Activated CD4-positive, alpha-beta T cell treated with anti-CD3 and anti-CD28 coated beads, Interleukin-2, amount 10 ng/mL, durations not matched to agents 7 days and 5 days (primary cell): ENCODE results near the gene ACOXL. TPM values are rescaled to one million over a fixed set of nuclear protein-coding genes. Genes with fewer than 3 reads are reported as not detected.

Experiments used
- CTCF ChIA-PET: fragments of 350-600 bp; sonication (Branson Sonifier 250); formaldehyde crosslinking; loops from one replicate; lab custom pipeline; 2021; ENCODE audit warnings: antibody characterized with exemption; lab: Charles Lee
- POLR2A ChIA-PET: fragments of 350-600 bp; sonication (Branson Sonifier 250); formaldehyde crosslinking; loops from one replicate; lab custom pipeline; 2021; ENCODE audit warnings: antibody characterized with exemption; lab: Charles Lee
- DNase-seq: peaks from one replicate; pipeline ENCODE4 v3.0.0-alpha.2; 2020
- H3K27ac Mint-ChIP-seq: one replicate; pipeline ENCODE4 v1.8.0; 2021; ENCODE audit warnings: mild to moderate bottlenecking, moderate library complexity, mixed read lengths
- H3K27me3 Mint-ChIP-seq: one replicate; pipeline ENCODE4 v1.8.0; 2021; ENCODE audit warnings: mixed read lengths
- H3K36me3 Mint-ChIP-seq: one replicate; pipeline ENCODE4 v1.8.0; 2021; ENCODE audit warnings: low read depth, mixed read lengths
- H3K4me1 Mint-ChIP-seq: one replicate; pipeline ENCODE4 v1.8.0; 2021; ENCODE audit warnings: mixed read lengths
- H3K4me3 Mint-ChIP-seq: one replicate; pipeline ENCODE4 v1.8.0; 2021; ENCODE audit warnings: mild to moderate bottlenecking, moderate library complexity, mixed read lengths
- H3K9me3 Mint-ChIP-seq: one replicate; pipeline ENCODE4 v1.8.0; 2021; ENCODE audit warnings: mixed read lengths
- total RNA-seq, 2 experiments: library from RNA; stranded (reverse); gene quantifications; one replicate each; pipeline ENCODE4 v1.2.3, GENCODE V29; 2021

The ACOXL gene
- total RNA-seq, 2 experiments from 2014 or later = 0.15 TPM; not detected in 1

- POLR2A ChIA-PET = no interaction called here
- Mint-ChIP-seq H3K9me3 (no peaks in the 10 kb centered on the region), H3K4me1 (no peaks in the 10 kb centered on the region), H3K27ac (no peak overlapping the region), H3K27me3 (peaks cover 36% of the 10 kb centered on the region), H3K36me3 (no peaks in the 10 kb centered on the region), H3K4me3 (no peak overlapping the region)
- CTCF ChIA-PET = interaction anchor here (1.6 kb wide), 1 partner anchor 10 kb away, joined by 3 read pairs; no protein-coding TSS in a partner anchor
- no peak for DNase-seq
Measured at GRCh38 chr2:110791435-110791834, 59.1 kb downstream of the ACOXL start.

DNA sequence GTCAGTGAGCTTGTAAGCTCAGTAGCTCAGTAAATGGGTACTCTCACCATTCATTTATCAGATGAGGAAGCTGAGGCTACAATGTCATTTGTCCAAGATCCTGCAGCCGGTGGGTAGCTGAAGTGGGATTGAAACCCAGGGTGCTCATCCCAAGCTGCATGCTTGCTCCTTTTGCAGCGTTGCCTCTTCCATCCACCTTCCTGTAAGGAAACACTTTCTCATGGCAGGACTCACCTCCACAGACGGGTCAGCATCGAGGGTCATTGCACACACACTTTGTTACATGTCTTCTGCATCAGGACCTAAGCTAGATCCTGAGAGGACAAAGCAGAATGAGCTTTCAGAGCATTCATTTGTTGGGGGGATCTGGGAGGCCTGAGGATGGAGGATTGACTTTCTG lies 60.7 kb downstream of the ACOXL start:
- DNase-seq = no peak
- Mint-ChIP-seq H3K4me1 (no peaks in the 10 kb centered on the region), H3K27ac (no peak overlapping the region), H3K9me3 (no peaks in the 10 kb centered on the region), H3K4me3 (no peak overlapping the region), H3K27me3 (peaks cover 40% of the 10 kb centered on the region), H3K36me3 (no peaks in the 10 kb centered on the region)
- ChIA-PET POLR2A (no interaction called here), CTCF (interaction anchor here (0.8 kb wide), 1 partner anchor 1137 kb away, joined by 6 read pairs; no protein-coding TSS in a partner anchor)

DNA sequence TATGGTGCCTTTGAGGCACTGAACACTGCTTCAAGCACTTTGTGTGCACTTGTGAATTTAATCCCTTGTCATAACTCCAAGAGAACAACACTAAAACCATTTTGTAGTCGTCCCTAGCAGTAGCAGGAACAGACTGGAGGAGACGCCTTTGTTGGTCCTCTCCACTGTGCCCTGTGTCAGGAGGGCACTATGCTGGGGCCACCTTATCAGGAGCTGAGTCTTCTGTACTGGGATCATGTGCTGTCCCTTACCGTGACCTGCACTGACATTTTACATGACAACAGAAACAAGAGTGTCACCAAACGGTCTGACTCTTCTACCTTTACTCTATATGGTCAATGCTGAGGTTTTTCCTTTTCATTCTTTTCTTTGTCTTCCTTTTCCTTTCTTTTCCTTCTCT lies 62.0 kb downstream of the ACOXL start:
- Mint-ChIP-seq H3K4me3 (no peak overlapping the region), H3K36me3 (no peaks in the 10 kb centered on the region), H3K27ac (no peak overlapping the region), H3K4me1 (no peaks in the 10 kb centered on the region), H3K9me3 (no peaks in the 10 kb centered on the region), H3K27me3 (peaks cover 48% of the 10 kb centered on the region)
- no peak for DNase-seq
- ChIA-PET POLR2A (no interaction called here), CTCF (interaction anchor here (1.1 kb wide), 1 partner anchor 18 kb away, joined by 3 read pairs; no protein-coding TSS in a partner anchor)

GRCh38 chr2:110794951-110795350 lies 62.6 kb downstream of the ACOXL start:
- CTCF ChIA-PET = no interaction called here
- H3K36me3 Mint-ChIP-seq = no peaks in the 10 kb centered on the region
- no peak overlapping the region for H3K4me3 Mint-ChIP-seq
- no peak overlapping the region for H3K27ac Mint-ChIP-seq
- H3K9me3 Mint-ChIP-seq = no peaks in the 10 kb centered on the region
- POLR2A ChIA-PET = no interaction called here
- no peaks in the 10 kb centered on the region for H3K4me1 Mint-ChIP-seq
- DNase-seq = no peak
- peaks cover 48% of the 10 kb centered on the region for H3K27me3 Mint-ChIP-seq

DNA sequence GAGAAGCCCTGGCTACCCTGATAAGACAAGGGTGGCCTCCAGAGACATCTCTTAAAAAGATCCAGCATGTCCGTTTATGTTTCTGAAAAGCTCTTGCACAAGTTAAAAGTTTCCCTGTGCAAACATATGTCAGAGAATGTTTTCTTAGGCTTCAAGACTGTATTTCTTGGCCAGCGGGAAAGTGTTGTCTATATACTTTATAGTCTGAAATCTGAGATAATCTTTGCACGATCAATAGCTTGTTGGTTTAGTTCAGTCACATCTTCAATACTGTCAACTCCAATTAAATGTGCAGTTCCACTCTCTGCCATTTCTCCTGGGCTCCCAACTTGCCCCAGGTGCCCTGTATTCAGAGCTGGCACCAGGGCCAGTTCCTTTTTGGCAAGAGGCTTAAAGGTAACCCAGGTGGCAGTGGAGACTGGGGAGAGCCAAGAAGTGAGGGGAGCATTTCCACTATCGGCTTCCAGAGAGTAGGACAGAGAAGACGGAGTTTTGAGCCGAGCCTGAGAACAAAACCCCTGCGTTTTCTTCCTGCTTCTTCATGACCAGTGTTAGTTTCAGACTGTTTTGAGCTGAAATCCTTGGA lies 64.4 kb downstream of the ACOXL start:
- H3K9me3 Mint-ChIP-seq = no peaks in the 10 kb centered on the region
- no peak overlapping the region for H3K27ac Mint-ChIP-seq
- no peaks in the 10 kb centered on the region for H3K36me3 Mint-ChIP-seq
- H3K27me3 Mint-ChIP-seq = peaks cover 44% of the 10 kb centered on the region
- DNase-seq = no peak
- no peaks in the 10 kb centered on the region for H3K4me1 Mint-ChIP-seq
- ChIA-PET POLR2A (no interaction called here), CTCF (no interaction called here)
- no peak overlapping the region for H3K4me3 Mint-ChIP-seq

- Mint-ChIP-seq H3K27ac (no peak overlapping the region), H3K4me3 (no peak overlapping the region), H3K4me1 (no peaks in the 10 kb centered on the region), H3K9me3 (peaks cover 1% of the 10 kb centered on the region), H3K36me3 (no peaks in the 10 kb centered on the region), H3K27me3 (peaks cover 56% of the 10 kb centered on the region)
- CTCF ChIA-PET = no interaction called here
- POLR2A ChIA-PET = no interaction called here
- no peak for DNase-seq
Measured at GRCh38 chr2:110799376-110799775, 67.0 kb downstream of the ACOXL start.

GRCh38 chr2:110800611-110801402 lies 68.4 kb downstream of the ACOXL start:
- Mint-ChIP-seq H3K27me3 (peaks cover 52% of the 10 kb centered on the region), H3K4me3 (no peak overlapping the region), H3K36me3 (no peaks in the 10 kb centered on the region), H3K9me3 (peaks cover 3% of the 10 kb centered on the region), H3K27ac (no peak overlapping the region), H3K4me1 (peaks cover 4% of the 10 kb centered on the region)
- CTCF ChIA-PET = interaction anchor here (0.6 to 1.2 kb wide), 2 partner anchors 9 to 12 kb away, joined by 3 read pairs; no protein-coding TSS in a partner anchor
- DNase-seq = no peak
- POLR2A ChIA-PET = no interaction called here

- H3K27ac Mint-ChIP-seq = no peak overlapping the region
- H3K36me3 Mint-ChIP-seq = no peaks in the 10 kb centered on the region
- POLR2A ChIA-PET = no interaction called here
- H3K27me3 Mint-ChIP-seq = peaks cover 42% of the 10 kb centered on the region
- CTCF ChIA-PET = no interaction called here
- H3K4me3 Mint-ChIP-seq = no peak overlapping the region
- no peak for DNase-seq
- H3K9me3 Mint-ChIP-seq = peaks cover 3% of the 10 kb centered on the region
- peaks cover 4% of the 10 kb centered on the region for H3K4me1 Mint-ChIP-seq
Measured at GRCh38 chr2:110802208-110802932, 70.0 kb downstream of the ACOXL start.

DNA sequence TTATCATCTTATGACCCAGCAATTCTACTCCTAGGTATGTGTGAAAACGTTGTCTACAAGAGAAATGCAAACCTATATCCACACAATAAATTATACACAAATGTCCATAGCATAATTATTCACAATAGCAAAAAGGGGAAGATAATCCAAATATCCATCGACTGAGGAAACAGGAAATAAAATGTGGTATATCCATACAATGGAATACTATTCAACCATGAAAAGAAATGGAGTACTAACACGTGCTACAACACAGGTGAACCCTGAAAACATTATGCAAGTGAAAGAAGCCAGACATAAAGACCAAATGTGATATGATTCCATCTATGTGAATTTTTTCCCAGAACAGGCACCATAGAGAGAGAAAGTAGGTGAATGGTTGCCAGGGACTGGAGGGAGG lies 72.1 kb downstream of the ACOXL start:
- H3K36me3 Mint-ChIP-seq = no peaks in the 10 kb centered on the region
- H3K27me3 Mint-ChIP-seq = peaks cover 34% of the 10 kb centered on the region
- POLR2A ChIA-PET = no interaction called here
- CTCF ChIA-PET = no interaction called here
- no peak for DNase-seq
- no peak overlapping the region for H3K4me3 Mint-ChIP-seq
- H3K4me1 Mint-ChIP-seq = peaks cover 4% of the 10 kb centered on the region
- no peak overlapping the region for H3K27ac Mint-ChIP-seq
- peaks cover 3% of the 10 kb centered on the region for H3K9me3 Mint-ChIP-seq

- peak; percentile 29 for DNase-seq
Measured at GRCh38 chr2:110804915-110805314, 72.5 kb downstream of the ACOXL start.

DNA sequence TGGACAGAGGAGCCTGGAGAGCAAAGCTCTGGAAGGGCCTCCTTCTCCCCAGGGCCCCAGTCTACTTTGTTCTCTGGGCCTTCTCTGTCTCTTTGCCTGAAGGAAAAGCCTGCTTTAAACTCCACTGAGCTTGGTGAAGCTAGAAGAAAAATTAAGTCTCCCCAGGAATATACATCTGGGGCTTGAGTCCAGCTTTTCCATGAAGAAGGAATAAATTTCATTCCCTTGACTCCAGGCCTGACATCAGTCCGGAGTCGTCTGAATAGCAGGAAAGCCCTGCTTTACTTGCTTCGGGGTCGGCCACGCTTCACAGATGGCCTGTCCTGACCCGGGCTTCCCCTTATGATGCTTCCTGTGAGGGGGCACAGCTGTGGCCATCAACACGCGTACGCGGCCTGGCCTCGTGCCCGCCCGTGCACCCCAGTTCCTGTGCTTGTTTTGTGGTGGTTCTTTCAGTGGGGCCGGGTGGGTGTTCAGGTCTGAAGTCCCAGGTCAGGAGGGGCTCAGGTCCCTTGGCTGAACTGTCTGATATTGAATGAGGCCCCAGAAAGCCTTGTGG lies 73.6 kb downstream of the ACOXL start:
- Mint-ChIP-seq H3K4me3 (no peak overlapping the region), H3K27ac (no peak overlapping the region), H3K27me3 (peaks cover 34% of the 10 kb centered on the region), H3K9me3 (peaks cover 3% of the 10 kb centered on the region), H3K36me3 (no peaks in the 10 kb centered on the region), H3K4me1 (peaks cover 4% of the 10 kb centered on the region)
- ChIA-PET POLR2A (no interaction called here), CTCF (no interaction called here)
- DNase-seq = no peak

More at GRCh38 chr2:110804915-110805314, 72.5 kb downstream of the ACOXL start:
- Mint-ChIP-seq H3K9me3 (peaks cover 3% of the 10 kb centered on the region), H3K27me3 (peaks cover 34% of the 10 kb centered on the region), H3K36me3 (no peaks in the 10 kb centered on the region), H3K27ac (no peak overlapping the region), H3K4me1 (peaks cover 4% of the 10 kb centered on the region), H3K4me3 (no peak overlapping the region)
- CTCF ChIA-PET = no interaction called here
- POLR2A ChIA-PET = no interaction called here

- Mint-ChIP-seq H3K36me3 (no peaks in the 10 kb centered on the region), H3K4me3 (no peak overlapping the region), H3K4me1 (peaks cover 7% of the 10 kb centered on the region), H3K27me3 (peaks cover 28% of the 10 kb centered on the region), H3K27ac (no peak overlapping the region), H3K9me3 (peaks cover 3% of the 10 kb centered on the region)
- ChIA-PET POLR2A (no interaction called here), CTCF (interaction anchor here (1.0 kb wide), 2 partner anchors 27 to 53 kb away, joined by 3 read pairs; no protein-coding TSS in a partner anchor)
- no peak for DNase-seq
Measured at GRCh38 chr2:110807522-110807921, 75.1 kb downstream of the ACOXL start.
